Hematopoietic multipotent progenitor cell treated with erythropoietin and hydrocortisone succinate and interleukin-3 and kit ligand, for 6 days (in vitro differentiated cells): Measurements from ENCODE around the gene HRC.

Experiments used
- DNase-seq: peaks from one replicate; pipeline ENCODE4 v3.0.0-alpha.2; 2015

HRC gene

GRCh38 chr19:49113762-49114629 lies 41.2 kb downstream of the HRC start, which contains the start of gene LIN7B:
LIN7B (plus strand) TSS chr19:49114370; CDS start chr19:49114405, 35 bp downstream.
- DNase-seq: peak; percentile 80

- DNase-seq: no peak
Observed at GRCh38 chr19:49111218-49111998, 43.8 kb downstream of the HRC start.

- no peak for DNase-seq
Observed at GRCh38 chr19:49110567-49110966, 44.6 kb downstream of the HRC start.

GRCh38 chr19:49109569-49110233 lies 45.5 kb downstream of the HRC start:
- DNase-seq: no peak

- no peak for DNase-seq
Observed at GRCh38 chr19:49109051-49109450, 46.1 kb downstream of the HRC start.

GRCh38 chr19:49107625-49108459 lies 47.4 kb downstream of the HRC start:
- no peak for DNase-seq

- peak; percentile 83 for DNase-seq
Observed at GRCh38 chr19:49106648-49107135, 48.5 kb downstream of the HRC start.

- no peak for DNase-seq
Observed at GRCh38 chr19:49104229-49104864, 50.8 kb downstream of the HRC start.

GRCh38 chr19:49103331-49104085 lies 51.7 kb downstream of the HRC start:
- no peak for DNase-seq

- no peak for DNase-seq
Observed at GRCh38 chr19:49102303-49102702, 52.9 kb downstream of the HRC start.
